A549 treated with ZK216348 at 1 μM for 4 hours (cell line): ENCODE results near the gene RBM28. TPM values are rescaled to one million over a fixed set of nuclear protein-coding genes. Genes with fewer than 3 reads are reported as not detected.

Experiments used
- total RNA-seq: library from RNA; stranded (reverse); fragments of 200-300 nt; extraction: Qiagen RNA extraction; gene quantifications from 5 replicates; pipeline ENCODE4 v1.2.3, GENCODE V29; 2022; ENCODE audit warnings: low read depth

The RBM28 gene
- total RNA-seq, result 55.3 to 75.3 TPM (median 56.3 TPM) in 5 replicates

GRCh38 chr7:128343554-128344430 lies at the start of gene RBM28:
RBM28 (minus strand) TSS chr7:128343908; CDS start chr7:128343793, 115 bp downstream.

GRCh38 chr7:128361411-128362379 lies 18.0 kb upstream of the RBM28 start, which contains the start of gene PRRT4:
PRRT4 (minus strand) TSS chr7:128361690.

Other genes starting within 250 kb of the RBM28 start
- gene LEP, start 102.6 kb downstream of the RBM28 start, total RNA-seq, result not detected in 5 replicates
- 0.35 to 0.71 TPM (median 0.40 TPM) in 4 of 5 replicates, not detected in the other for gene PRRT4, start 17.8 kb upstream of the RBM28 start, total RNA-seq
- 81.5 to 122 TPM (median 115 TPM) in 5 replicates for gene IMPDH1, start 66.1 kb upstream of the RBM28 start, total RNA-seq
- gene HILPDA, start 112.0 kb upstream of the RBM28 start, total RNA-seq, result 20.1 to 27.1 TPM (median 25.8 TPM) in 5 replicates
- gene METTL2B, start 132.8 kb upstream of the RBM28 start, total RNA-seq, result 17.9 to 25.7 TPM (median 23.4 TPM) in 5 replicates